A204.1 (cell line): Measurements from ENCODE around the gene TASOR.

Experiments used
- FAIRE-seq: peaks from 2 replicates; lab custom pipeline; 2012; peaks lifted over from hg19 to GRCh38; lab: Jason Lieb, UNC

TASOR gene

DNA sequence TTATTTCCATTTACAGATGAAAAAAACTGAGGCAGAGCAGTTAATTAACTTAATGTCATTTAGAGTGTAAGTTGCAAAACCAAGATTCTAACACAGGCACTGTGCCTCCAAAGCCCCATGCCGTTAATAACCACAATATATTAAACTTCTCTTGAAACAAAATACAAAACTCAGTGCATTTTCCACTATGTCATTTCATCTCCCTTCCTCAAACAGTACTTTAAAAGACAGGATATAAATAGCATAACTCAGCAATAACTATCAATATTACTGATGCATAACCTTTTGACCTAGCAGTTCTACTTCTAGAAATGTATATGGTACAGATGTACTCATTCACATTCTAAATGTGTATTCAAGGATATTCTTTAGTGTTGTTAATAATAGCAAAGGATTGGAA is 5.1 kb upstream of the TASOR start:
- no peak for FAIRE-seq

DNA sequence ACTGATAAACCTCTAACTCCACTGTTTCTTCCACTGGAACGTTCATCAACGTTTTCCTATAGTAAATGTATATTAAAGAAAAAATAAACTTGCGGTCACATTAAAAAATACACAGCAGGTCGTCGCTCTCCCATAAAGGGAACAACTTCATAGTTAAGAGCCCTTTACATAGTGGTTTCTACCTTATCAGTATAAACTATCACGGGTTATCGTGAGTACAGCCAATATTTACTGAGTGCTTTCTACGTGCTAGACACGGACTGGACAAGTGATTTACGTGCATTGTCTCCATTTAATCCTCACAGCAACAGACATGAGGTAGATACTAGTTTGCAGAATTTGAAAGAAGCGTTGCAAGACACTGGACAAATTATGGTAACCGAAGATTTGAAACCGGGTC is 964 bp upstream of the TASOR start:
- no peak for FAIRE-seq

DNA sequence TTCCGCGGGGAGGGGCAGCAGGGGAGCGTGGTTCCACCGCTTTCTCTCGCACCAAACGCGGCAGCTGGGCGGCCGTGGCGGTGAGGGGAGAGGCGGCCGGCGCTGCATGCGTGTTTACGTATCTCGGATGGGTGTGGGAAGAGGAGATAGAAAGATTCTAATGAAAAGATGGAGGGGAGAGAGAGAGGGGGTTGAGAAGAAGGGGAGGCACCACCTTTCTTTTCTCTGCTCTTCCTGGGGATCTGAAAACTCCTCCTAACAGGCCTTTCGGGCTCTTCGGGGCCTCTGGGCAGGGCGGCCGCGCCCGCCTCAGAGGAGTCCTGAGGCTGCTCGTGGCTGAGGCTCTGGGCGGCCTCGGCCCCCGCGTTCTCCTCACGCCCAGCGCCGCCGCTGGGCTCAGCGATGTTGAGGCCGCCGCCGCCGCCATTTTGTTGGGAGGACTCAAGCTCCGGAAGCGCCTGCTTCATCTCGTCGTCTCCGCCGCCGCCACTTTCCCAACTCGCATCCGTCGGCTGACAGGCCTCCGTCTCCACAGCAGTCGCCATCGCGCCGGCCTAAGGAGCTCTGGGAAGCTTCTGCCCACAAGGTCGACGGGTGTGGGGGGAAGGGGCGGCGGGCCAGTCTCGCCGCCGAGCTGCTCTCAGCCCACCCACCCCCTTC is 473 bp downstream of the TASOR start:
- FAIRE-seq: no peak

DNA sequence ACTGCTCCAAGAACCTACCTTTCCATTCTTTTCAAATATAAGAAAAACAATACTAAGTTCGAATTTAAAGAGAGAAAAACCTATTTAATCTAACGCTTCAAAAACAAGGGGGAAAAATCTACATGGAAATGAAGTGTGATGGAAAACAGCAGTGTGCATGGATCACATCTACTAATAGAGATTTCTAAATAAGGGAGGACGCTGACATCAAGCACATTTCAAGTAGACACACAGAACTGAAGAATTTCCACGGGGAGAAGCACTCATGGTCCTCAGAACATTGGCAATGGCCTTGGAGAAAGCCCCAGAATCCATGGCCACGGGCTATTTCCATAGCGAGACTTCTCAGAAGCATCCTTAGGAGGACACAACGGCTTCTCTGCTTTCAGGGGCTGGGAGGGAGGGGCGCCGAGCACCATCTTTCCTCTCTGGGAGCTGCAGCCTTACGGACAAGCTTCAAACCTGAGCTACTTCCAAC is 1.0 kb downstream of the TASOR start:
- FAIRE-seq: no peak

DNA sequence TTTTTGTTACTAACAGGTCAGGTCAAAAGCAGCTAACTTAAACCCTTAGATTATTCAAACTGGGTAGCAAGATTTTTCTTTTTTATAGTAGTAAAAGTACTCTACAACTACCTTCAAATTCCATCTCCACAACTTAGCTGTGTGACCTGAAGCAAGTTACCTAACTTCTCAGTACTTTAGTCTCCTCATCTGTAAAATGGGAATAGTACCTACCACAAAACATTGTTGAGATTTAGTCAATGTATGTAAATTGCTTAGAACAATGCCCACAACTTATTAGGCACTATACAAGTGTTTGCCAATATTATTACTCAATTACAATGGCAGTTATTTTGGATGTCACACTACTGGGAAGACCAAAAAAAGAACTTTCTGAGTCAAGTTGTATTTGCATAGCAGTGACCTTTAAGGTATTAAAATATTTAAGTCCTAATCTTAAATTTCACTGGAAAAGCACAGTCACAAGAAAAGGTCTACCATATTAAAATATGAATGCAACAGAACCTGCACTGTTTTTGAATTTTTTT is 2.9 kb downstream of the TASOR start:
- no peak for FAIRE-seq

DNA sequence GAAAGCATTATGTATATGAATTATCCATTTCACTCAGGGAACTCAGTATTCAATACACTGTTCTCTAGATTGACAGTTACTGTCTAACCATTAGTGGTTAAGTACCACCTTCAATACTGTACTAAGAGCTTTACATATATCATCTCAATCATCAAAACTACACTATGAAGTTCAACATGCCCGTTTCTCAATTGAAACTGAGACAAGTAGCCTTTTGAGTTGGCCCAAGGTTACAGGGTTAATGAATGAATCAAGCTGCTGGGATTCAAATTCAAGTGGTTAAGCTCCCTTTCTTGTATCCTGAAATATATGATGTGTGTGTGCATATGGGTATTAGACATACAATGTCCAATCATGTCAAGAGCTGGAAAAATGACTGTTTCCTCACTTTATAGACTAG is 5.8 kb downstream of the TASOR start:
- FAIRE-seq: no peak

DNA sequence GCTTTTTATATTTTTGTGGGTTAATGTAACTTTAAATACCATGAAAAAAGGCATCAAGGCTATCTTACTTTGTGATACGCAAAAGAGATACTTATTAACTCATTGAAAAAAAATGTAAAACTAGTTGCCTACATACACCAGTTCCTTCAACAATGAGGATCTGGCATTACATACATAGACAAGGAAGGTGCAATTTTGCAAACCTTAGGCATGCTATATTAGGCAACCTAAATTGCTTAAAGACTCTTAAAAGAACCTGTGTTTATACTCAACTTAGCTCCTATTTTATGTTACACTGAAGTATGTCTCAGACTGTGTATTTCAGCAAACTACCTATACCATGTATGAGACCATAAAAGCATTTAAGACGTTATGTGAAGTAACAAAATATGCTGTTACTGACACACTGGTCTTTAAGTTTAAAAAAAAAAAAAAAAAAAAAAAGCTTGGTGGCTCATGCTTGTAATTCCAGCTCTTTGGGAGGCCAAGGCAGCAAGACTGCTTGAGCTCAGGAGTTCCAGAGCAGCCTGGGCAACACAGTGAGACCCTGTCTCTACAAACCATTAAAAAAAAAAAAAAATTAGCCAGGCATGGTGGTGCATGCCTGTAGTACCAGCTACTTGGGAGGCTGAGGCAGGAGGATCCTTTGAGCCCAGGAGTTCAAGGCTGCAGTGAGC is 9.1 kb downstream of the TASOR start:
- FAIRE-seq: no peak

DNA sequence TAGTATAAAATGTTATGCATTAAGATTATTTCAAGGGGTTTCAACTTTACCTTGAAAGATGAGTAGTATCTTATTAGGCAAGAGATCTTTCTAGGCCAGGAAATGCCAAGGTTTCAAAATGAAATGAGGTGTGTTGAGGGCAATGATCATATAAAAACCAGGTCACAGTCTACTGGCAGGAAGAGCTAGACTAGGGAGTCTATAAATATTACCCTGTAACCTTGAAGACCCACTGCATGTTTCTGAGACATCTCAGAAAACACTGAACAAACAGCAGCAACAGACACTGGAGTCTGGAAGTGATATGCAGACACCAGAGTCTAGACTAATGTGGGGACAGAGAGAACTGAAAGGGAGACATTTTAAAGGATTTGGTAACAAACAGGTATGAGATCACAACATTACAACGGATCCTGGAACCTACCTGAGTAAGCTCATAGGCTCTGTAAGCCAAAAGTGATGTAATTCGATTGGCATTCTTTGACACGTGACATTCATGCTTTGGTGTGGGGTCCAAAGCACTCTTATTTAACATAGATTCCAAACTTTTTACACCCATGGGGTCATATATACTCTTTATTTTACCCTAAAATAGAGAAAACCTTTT is 15.0 kb downstream of the TASOR start:
- no peak for FAIRE-seq

DNA sequence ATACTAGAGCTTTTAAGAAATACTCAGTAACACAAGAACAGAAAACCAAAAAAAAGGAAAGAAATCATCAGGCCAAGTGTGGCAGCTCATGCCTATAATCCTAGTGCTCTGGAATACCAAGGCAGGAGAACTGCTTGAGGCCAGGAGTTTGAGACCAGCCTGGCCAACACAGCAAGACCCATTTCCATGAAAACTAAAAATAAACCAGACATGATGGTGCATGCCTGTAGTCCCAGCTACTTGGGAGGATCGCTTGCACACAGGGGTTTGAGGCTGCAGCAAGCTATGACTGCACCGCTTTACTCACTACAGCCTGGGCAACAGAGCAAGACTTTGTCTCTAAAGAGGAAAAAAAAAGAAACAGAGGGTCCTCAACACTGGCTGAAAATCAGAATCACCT is 18.2 kb downstream of the TASOR start:
- FAIRE-seq: no peak

DNA sequence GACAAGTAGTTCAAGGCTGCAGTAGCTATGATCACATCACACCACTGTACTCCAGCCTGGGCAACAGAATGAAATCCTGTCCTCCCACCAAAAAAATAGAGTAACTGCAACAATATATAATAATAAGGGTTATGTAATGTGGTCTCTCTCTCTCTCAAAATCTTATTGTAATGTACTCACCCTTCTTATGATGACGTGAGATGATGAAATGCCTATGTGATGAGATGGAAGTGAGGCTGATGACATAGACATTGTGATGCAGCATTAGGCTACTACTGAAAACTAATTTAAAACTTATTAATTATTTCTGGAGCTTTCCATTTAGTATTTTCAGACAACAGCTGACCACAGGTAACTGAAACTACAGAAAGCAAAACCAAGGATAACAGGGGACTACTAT is 27.4 kb downstream of the TASOR start:
- FAIRE-seq: no peak

DNA sequence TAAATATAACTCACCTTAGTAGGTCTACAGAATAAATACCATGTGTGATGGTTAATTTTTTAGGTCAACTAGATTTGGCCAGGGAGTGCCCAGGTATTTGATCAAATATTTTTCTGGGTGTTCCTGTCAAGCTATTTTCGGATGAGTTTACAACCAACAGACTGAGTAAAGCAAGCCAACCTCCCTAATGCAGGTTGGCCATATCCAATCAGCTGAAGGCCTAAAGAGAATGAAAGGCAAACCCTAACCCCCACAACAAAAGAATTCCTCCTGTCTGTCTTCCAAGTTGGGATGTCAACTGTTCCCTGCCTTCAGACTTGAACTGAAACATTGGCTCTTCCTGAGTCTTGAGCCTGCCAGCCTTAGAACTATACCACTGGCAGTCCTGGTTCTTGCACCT is 28.6 kb downstream of the TASOR start:
- no peak for FAIRE-seq

DNA sequence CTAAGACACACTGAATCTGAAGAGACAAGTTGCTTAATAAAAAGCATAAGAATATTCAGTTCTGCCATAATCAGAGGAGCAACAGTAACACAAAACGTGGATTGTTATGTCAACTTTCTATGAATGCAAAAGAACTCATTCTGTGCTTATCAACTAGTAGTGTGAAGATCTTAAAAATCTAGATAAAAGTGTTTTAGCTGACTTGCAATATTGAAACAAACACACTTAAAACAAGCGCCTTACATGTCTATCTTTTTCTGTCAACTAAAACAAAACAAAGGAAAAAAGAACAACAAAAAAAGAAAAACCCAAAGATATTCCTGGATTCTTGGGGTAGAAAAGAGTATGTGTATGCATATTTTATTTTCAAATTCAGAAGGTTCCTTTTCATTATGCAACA is 37.7 kb downstream of the TASOR start:
- FAIRE-seq: no peak

DNA sequence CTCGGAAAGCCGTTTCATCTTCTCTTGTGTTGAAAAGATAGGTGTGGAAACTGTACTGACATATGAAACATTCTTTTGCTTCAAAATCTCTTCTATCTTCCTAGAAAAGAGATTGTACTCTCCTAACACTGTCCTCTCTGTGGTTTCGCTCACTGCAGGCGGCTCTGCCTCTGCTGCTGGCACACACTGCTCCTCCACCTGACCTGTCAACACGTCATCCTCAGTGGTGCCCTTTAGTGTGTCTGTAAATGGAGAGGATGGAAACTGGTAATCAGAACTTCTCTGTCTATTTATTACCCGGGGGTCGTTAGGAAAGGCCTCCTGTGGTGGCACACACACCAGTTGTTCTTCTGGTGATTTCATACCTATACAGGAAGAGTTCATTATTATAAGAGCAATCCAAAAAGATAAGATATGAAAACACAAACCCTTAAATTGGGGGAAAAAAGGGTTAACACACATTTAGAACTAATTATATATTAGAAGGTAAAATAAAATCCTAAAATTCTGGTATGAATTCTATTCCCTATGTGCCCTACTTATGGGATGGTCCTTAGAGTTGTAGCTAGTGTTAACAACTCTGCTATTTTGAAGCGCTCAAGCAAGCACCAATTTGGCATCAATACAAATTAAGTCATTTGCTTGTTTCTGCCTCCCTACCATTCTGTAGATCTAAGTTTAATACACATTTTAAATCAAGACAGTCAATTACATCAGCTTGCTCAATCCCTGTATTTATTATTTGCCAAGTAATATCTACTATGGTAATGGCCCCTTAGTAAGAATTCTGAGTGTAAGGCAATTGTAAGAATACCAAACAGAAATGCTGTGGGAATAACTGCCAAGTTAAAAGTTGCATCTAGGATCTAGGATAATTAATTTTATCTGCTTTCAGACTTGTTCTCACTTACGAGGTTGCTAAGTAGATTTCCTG is 49.2 kb downstream of the TASOR start:
- no peak for FAIRE-seq
